Spinal cord (tissue), 10 donors: Measurements from ENCODE around the gene TAAR1. TPM values are rescaled to one million over a fixed set of nuclear protein-coding genes. Genes with fewer than 3 reads are reported as not detected.
"Not testable (repeated sequence)": the region's sequence is repeated elsewhere in the genome, so short reads cannot be mapped to it uniquely, and the experiment has no call there.

Experiments
- DNase-seq, 6 donors: peaks; one replicate each; pipeline versions ENCODE4 v3.0.0 to v3.0.0-alpha.2; 2013 to 2015; ENCODE audit warnings: low spot score in 6 of 6, low read depth in 4 of 6
- H3K27ac ChIP-seq: one replicate; pipeline ENCODE4 v1.5.1; 2013; ENCODE audit warnings: low read depth, low read length, control low read depth
- H3K27me3 ChIP-seq: one replicate; pipeline ENCODE4 v1.6.1; 2013; ENCODE audit warnings: low read length; ENCODE audit not compliant: control insufficient read depth, insufficient read depth
- H3K36me3 ChIP-seq: one replicate; pipeline ENCODE4 v1.6.1; 2013; ENCODE audit warnings: low read length; ENCODE audit not compliant: control insufficient read depth, insufficient read depth
- H3K4me1 ChIP-seq: one replicate; pipeline ENCODE4 v1.6.1; 2013; ENCODE audit warnings: low read length; ENCODE audit not compliant: control insufficient read depth, insufficient read depth
- H3K4me3 ChIP-seq: one replicate; pipeline ENCODE4 v1.5.1; 2013; ENCODE audit warnings: low read depth, low read length, control low read depth
- H3K9me3 ChIP-seq: one replicate; pipeline ENCODE4 v1.6.1; 2013; ENCODE audit warnings: low read length; ENCODE audit not compliant: control insufficient read depth, insufficient read depth
- WGBS: methylation state at CpG from one replicate; pipeline ENCODE4 v1.1.5; 2013; ENCODE audit warnings: missing lambda C conversion rate; ENCODE audit not compliant: insufficient coverage; 5-methylcytosine and 5-hydroxymethylcytosine counted together
- long read RNA-seq, 4 donors: transcript quantifications; one replicate each; lab custom pipeline, GENCODE V29; 2026
- polyA plus RNA-seq, 2 donors: library from polyadenylated mRNA; unstranded; fragments of 120-200 nt; gene quantifications; one replicate each; pipeline ENCODE4 v1.2.1, GENCODE V29; 2013; ENCODE audit not compliant: insufficient read length in 2 of 2
- total RNA-seq, 2 donors: library from RNA; depleted of rRNA in 1 of 2; stranded (reverse); fragments of 120-200 nt in 1 of 2; fragments of >200 nt in 1 of 2; gene quantifications; one replicate each; pipeline versions ENCODE4 v1.2.3 to v1.2.4, GENCODE V29; 2013 to 2014
- donor health status: healthy.

Gene TAAR1, protein sequence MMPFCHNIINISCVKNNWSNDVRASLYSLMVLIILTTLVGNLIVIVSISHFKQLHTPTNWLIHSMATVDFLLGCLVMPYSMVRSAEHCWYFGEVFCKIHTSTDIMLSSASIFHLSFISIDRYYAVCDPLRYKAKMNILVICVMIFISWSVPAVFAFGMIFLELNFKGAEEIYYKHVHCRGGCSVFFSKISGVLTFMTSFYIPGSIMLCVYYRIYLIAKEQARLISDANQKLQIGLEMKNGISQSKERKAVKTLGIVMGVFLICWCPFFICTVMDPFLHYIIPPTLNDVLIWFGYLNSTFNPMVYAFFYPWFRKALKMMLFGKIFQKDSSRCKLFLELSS
- total RNA-seq (not detected), polyA plus RNA-seq (not detected)
- long read RNA-seq, donor 1: 0 reads
- long read RNA-seq, donor 2: 0 reads
- long read RNA-seq, donor 3: 0 reads
- long read RNA-seq, donor 4: 0 reads

DNA sequence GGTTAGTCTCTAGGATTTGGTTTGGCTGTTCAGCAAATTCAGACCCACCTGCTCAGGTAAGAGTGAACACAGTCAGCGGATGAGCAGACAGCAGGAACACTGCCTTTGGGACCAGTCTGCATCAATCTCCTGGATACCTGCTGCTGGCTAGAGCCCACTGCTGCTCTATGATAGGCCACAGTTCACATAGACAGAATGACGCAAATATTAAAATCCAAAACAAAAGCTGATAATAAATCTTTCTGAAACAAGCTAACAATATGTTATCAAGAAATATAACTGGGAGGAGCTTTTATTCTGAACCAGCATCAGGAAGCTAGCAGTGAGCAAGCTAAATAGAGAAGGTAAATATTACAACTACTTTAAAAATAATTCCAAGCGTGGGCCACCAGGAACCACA, at the start of gene TAAR1:
TAAR1 (minus strand) TSS at position 101 of the 400 bp plus-strand sequence. CDS start 13,179 bp downstream, outside the sequence.
- WGBS: 75% methylated on average over 1 of the region's 3 CpGs
- no peaks in the 10 kb centered on the region for H3K4me1 ChIP-seq
- no peak within 1 kb of the TSS for H3K4me3 ChIP-seq
- H3K9me3 ChIP-seq: no peaks in the 10 kb centered on the region
- DNase-seq: no peak
- H3K27ac ChIP-seq: no peak within 1 kb of the TSS
- H3K27me3 ChIP-seq: no peaks in the 10 kb centered on the region
- H3K36me3 ChIP-seq: no peaks in the 10 kb centered on the region

DNA sequence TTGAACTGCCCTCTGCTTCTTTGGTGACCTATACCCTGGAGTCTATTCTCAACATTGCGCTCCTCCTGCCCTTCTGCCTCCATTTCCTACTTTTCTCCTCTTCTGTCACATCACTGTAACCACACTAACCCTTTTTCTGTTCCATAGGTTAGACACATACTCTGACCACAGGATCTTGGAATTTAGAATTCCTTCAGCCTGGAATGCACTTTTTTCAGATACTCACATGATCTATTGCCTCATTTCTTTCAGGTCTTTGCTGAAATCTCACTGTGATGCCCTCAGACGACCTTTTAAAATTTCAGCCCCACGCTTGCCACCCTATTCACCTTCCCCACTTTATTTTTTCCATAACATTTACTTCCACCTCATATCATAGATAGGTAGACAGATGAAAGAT, 49.8 kb upstream of the TAAR1 start:
- Histone ChIP-seq H3K9me3 (no peaks in the 10 kb centered on the region), H3K4me1 (no peaks in the 10 kb centered on the region), H3K27ac (no peak overlapping the region), H3K27me3 (no peaks in the 10 kb centered on the region), H3K4me3 (no peak overlapping the region), H3K36me3 (no peaks in the 10 kb centered on the region)
- WGBS: 0% methylated on average over 1 of the region's 3 CpGs
- no peak for DNase-seq

DNA sequence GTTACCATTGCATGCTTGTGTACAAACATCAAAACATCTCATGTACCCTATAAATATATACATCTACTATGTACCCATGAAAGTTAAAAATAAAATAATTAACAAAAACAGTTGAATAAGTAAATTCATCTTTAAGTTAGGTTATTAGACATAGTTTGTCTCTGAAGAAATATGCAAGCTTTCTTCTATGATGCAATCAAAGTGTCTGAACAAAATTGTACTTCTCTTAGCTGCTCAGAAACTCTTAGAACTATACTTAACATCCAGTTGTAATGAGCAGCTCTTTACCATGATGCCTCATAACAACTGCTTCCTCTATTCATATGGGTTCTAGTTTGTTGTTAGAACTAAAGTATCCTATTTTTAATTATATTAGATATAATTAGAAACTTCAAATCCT, 49.0 kb upstream of the TAAR1 start:
- Histone ChIP-seq H3K27ac (no peak overlapping the region), H3K4me3 (no peak overlapping the region), H3K9me3 (no peaks in the 10 kb centered on the region), H3K36me3 (no peaks in the 10 kb centered on the region), H3K27me3 (no peaks in the 10 kb centered on the region), H3K4me1 (no peaks in the 10 kb centered on the region)
- no peak for DNase-seq

DNA sequence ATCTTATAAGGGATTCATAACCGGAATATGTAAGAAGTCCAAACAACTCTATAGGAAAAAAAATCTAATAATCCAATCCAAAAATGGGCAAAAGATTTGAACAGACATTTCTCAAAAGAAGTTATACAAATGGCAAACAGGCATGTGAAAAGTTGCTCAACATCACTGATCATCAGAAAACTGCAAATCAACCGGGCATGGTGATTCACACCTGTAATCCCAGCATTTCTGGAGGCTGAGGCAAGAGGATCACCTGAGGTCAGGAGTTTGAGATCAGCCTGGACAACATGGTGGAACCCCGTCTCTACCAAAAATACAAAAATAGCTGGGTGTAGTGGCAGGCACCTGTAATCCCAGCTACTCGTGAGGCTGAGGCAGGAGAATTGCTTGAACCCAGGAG, 47.8 kb upstream of the TAAR1 start:
- DNase-seq, H3K4me3 ChIP-seq, H3K27ac ChIP-seq, H3K4me1 ChIP-seq, H3K9me3 ChIP-seq, H3K36me3 ChIP-seq, H3K27me3 ChIP-seq: not testable (repeated sequence)
- WGBS: 100% methylated on average over 2 of the region's 4 CpGs

DNA sequence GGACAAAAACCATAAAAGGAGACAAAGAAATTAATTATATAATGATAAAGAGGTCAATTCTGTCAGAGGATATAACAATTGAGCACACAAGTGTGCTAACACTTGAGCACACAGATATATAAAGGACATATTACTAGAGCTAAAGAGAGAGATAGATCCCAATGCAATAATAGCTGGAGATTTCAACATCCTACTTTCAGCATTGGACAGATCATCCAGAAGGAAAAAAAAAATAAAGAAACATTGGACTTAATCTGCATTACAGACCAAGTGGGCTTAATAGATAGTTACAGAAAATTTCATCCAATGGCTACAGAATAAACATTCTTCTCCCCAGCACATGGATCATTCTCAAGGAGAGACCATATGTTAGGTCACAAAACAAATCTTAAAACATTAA, 45.0 kb upstream of the TAAR1 start:
- Histone ChIP-seq H3K27me3 (no peaks in the 10 kb centered on the region), H3K36me3 (no peaks in the 10 kb centered on the region), H3K9me3 (no peaks in the 10 kb centered on the region), H3K27ac (no peak overlapping the region), H3K4me1 (no peaks in the 10 kb centered on the region), H3K4me3 (no peak overlapping the region)
- no peak for DNase-seq

DNA sequence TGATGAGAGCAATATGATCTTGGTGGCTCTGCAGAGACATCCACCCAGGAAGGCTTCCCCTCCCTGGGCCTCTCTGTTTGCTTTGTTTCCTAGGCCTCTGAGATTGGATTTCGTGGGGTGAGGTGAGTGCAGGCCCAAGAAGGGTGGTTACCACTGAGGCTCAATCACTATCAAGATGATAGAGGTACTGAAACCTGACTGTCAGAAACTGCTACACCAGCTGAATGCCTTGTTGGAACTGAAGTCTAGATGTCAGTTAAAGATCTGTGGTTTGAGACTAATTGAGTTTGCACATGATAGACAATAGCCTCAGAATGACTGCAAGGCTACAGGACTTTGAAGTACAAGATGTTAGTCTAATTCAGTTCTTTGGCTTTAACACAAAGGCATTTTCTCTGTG, 39.6 kb upstream of the TAAR1 start:
- no peak for DNase-seq
- no peaks in the 10 kb centered on the region for H3K36me3 ChIP-seq
- no peak overlapping the region for H3K27ac ChIP-seq
- no peaks in the 10 kb centered on the region for H3K27me3 ChIP-seq
- no peak overlapping the region for H3K4me3 ChIP-seq
- H3K9me3 ChIP-seq: peaks cover 2% of the 10 kb centered on the region
- H3K4me1 ChIP-seq: no peaks in the 10 kb centered on the region
- WGBS: no CpG with 5 or more reads among the region's 1 CpG

DNA sequence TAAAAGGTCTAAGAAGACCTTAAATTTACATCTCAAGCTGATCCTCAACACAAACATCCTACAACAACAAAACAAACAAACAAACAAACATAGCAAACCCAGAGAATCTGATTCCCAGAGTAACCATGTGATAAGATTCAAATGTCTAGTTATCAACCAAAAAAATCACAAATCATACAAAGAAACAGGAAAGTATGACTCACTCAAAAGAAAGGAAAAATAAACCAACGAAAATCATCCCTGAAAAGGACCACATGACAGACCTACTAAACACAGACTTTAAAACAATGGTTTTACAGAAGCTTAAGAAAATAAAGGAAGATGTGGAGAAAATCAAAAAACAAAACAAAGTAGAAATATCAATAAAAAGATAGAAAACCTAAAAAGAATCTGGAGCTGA, 36.8 kb upstream of the TAAR1 start:
- no CpG with 5 or more reads among the region's 1 CpG for WGBS
- no peaks in the 10 kb centered on the region for H3K27me3 ChIP-seq
- DNase-seq: no peak

DNA sequence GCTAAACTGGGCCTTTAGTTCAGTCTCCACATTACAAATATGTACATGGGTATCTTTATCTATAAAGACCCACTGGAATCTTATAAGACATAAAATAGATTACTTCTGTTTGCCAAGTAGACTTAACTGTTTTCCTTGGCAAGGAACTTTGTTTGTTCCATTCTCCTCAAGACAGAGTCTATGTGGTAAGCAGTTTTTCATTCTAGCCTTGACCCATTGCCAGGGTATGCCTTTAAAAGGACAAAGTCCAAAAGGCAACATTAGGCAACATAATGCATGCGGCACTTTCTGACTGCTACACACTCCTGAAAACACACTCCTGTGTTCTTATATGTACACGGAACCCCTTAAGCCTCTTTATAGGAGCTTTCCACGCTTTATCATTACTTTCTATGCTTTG, 34.5 kb upstream of the TAAR1 start:
- H3K4me3 ChIP-seq: no peak overlapping the region
- WGBS: 97% methylated on average over 3 of the region's 3 CpGs
- H3K9me3 ChIP-seq: peaks cover 2% of the 10 kb centered on the region

More for the DNA sequence above, 36.8 kb upstream of the TAAR1 start:
- Histone ChIP-seq H3K9me3 (peaks cover 2% of the 10 kb centered on the region), H3K4me3 (no peak overlapping the region), H3K36me3 (no peaks in the 10 kb centered on the region), H3K4me1 (no peaks in the 10 kb centered on the region), H3K27ac (no peak overlapping the region)

DNA sequence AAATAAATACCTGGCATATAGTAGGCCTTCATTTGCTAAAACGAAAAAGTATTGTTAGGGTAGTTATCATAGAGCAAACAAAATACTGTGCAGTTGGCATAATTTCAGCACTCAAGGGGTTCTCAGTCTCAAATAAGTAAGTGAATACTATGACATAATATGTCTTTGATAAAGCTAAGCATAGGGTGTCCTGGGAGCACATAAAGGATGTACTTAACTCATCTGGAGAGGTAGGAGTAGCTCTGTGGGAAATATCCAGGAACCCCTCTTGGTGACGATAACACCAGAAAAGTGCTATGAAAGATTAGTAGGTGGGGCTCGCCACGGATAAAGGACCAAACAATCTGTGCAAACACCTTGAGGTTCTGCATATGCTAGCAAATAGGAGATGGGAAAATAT, 31.7 kb upstream of the TAAR1 start:
- Histone ChIP-seq H3K4me1 (no peaks in the 10 kb centered on the region), H3K36me3 (no peaks in the 10 kb centered on the region), H3K27me3 (no peaks in the 10 kb centered on the region), H3K9me3 (no peaks in the 10 kb centered on the region), H3K27ac (no peak overlapping the region), H3K4me3 (no peak overlapping the region)
- DNase-seq: no peak
- 100% methylated on average over 3 of the region's 4 CpGs for WGBS

More for the DNA sequence above, 34.5 kb upstream of the TAAR1 start:
- Histone ChIP-seq H3K27me3 (no peaks in the 10 kb centered on the region), H3K4me1 (no peaks in the 10 kb centered on the region), H3K36me3 (no peaks in the 10 kb centered on the region), H3K27ac (no peak overlapping the region)
- no peak for DNase-seq

DNA sequence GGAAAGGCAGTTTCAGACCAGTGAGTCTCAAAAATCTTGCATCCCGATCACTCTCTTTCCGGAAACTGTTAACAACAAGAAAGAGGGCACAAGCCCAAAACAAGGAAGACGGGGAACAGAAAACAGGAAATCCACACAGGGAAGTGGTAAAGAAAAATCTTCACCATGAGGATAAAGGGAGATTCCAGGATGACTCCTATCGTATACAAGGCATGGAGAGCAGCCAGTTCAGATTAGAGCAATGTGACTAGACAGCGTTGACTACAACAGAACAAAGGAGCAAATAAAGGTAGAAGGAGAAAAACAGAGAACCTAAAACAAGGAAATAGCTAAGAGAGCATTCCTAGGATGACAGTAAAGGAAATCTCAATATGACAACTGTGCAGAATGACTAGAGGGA, 28.3 kb upstream of the TAAR1 start:
- Histone ChIP-seq H3K27me3 (no peaks in the 10 kb centered on the region), H3K36me3 (no peaks in the 10 kb centered on the region), H3K4me1 (no peaks in the 10 kb centered on the region), H3K9me3 (no peaks in the 10 kb centered on the region), H3K27ac (no peak overlapping the region), H3K4me3 (no peak overlapping the region)
- 80% methylated on average over 2 of the region's 5 CpGs for WGBS
- DNase-seq: no peak
